HepG2 (cell line): ENCODE results near the gene CBX5. TPM values are rescaled to one million over a fixed set of nuclear protein-coding genes. Genes with fewer than 3 reads are reported as not detected.

Experiments used
- ATAC-seq: fragments of 200-7000 bp; cut with Tn5 transposase; 3 replicates; pipeline ENCODE4 v1.9.1; 2020; ENCODE audit warnings: mild to moderate bottlenecking, moderate library complexity
- BruUV-seq: library from RNA; stranded (reverse); fragments of 400-500 nt; replicated peaks from 2 replicates; lab custom pipeline; 2021; lab: Mats Ljungman, UMichigan
- CTCF ChIA-PET: fragments of 300-600 bp; formaldehyde crosslinking; extraction: SDS; loops from one replicate; lab custom pipeline; 2021; ENCODE audit warnings: low total read pairs, inconsistent platforms, low intra/inter-chr PET ratio; lab: Yijun Ruan, JAX
- POLR2A ChIA-PET: fragments of 350-600 bp; sonication (Branson Sonifier 250); formaldehyde crosslinking; loops from one replicate; lab custom pipeline; 2020; ENCODE audit warnings: antibody characterized with exemption, inconsistent platforms; lab: Yijun Ruan, JAX
- DNase-seq: peaks from one replicate; pipeline ENCODE4 v3.0.0-alpha.2; 2015; ENCODE audit warnings: low spot score
- FAIRE-seq: peaks from 3 replicates; lab custom pipeline; 2011; peaks lifted over from hg19 to GRCh38; lab: Jason Lieb, UNC
- H2AFZ ChIP-seq: one replicate; pipeline ENCODE4 v1.6.1; 2011; ENCODE audit warnings: low read length, inconsistent platforms
- H3K27ac ChIP-seq: fragments of 300-600 bp; 3 replicates; pipeline ENCODE4 v1.8.0; 2011; ENCODE audit warnings: mixed run types, mild to moderate bottlenecking, mixed read lengths, low read length, inconsistent platforms; ENCODE audit not compliant: insufficient read depth; ENCODE audit errors: extremely low read length
- H3K27me3 ChIP-seq, 2 experiments: fragments of 200-600 bp in 1 of 2; 2 replicates in 1 of 2; 3 replicates in 1 of 2; pipeline versions ENCODE4 v1.6.0 to v1.8.0; 2011; ENCODE audit warnings: low read length in 2 of 2, mild to moderate bottlenecking in 2 of 2, moderate library complexity in 2 of 2, inconsistent platforms in 1 of 2; ENCODE audit not compliant: insufficient read depth in 2 of 2, control insufficient read depth in 1 of 2
- H3K36me3 ChIP-seq, 2 experiments: fragments of 200-600 bp in 1 of 2; replicated peaks in 1 of 2; 2 replicates in 1 of 2; 3 replicates in 1 of 2; pipeline versions ENCODE4 v1.5.1 to v1.8.0; 2011; ENCODE audit warnings: low read length in 2 of 2, inconsistent platforms in 1 of 2; ENCODE audit not compliant: insufficient read depth in 2 of 2, control insufficient read depth in 1 of 2
- H3K4me1 ChIP-seq: 2 replicates; pipeline ENCODE4 v1.5.1; 2012; ENCODE audit warnings: low read length, inconsistent platforms; ENCODE audit not compliant: insufficient read depth
- H3K4me2 ChIP-seq: 2 replicates; pipeline ENCODE4 v1.6.0; 2011; ENCODE audit warnings: low read depth, low read length, inconsistent platforms
- H3K4me3 ChIP-seq, 3 experiments: fragments of 200-600 bp in 1 of 3; sonication (generic), shearing (Covaris generic) in 1 of 3; replicated peaks in 1 of 3; 2 replicates each; pipeline ENCODE4 v1.5.1; 2011 to 2016; ENCODE audit warnings: low read length in 3 of 3, inconsistent platforms in 2 of 3, low read depth in 2 of 3, mild to moderate bottlenecking in 2 of 3, control low read depth in 1 of 3, mixed read lengths in 1 of 3; ENCODE audit not compliant: insufficient read depth in 1 of 3
- H3K79me2 ChIP-seq: one replicate; pipeline ENCODE4 v1.6.1; 2011; ENCODE audit warnings: low read length, inconsistent platforms; ENCODE audit not compliant: insufficient read depth
- H3K9ac ChIP-seq: 2 replicates; pipeline ENCODE4 v1.6.0; 2011; ENCODE audit warnings: mild to moderate bottlenecking, low read depth, low read length, inconsistent platforms; ENCODE audit not compliant: insufficient read depth
- H3K9me3 ChIP-seq: 2 replicates; pipeline ENCODE4 v1.5.1; 2012; ENCODE audit warnings: mild to moderate bottlenecking, low read length
- H4K20me1 ChIP-seq: 2 replicates; pipeline ENCODE4 v1.6.0; 2011; ENCODE audit warnings: inconsistent platforms, mild to moderate bottlenecking, low read length, moderate library complexity; ENCODE audit not compliant: insufficient read depth
- CHD2 ChIP-seq: IDR thresholded peaks from 2 replicates; pipeline ENCODE4 v1.6.1; 2011; ENCODE audit warnings: low read depth, low read length, improper control_type of control experiment
- HMG20B ChIP-seq: conservative IDR thresholded peaks from 2 replicates; pipeline ENCODE4 v1.6.1; 2016; ENCODE audit warnings: missing genetic modification reagents, missing compliant biosample characterization
- UBTF ChIP-seq: sonication (generic); formaldehyde crosslinking; IDR thresholded peaks from 2 replicates; pipeline ENCODE4 v1.4.0; 2020; ENCODE audit warnings: mild to moderate bottlenecking, missing genetic modification reagents
- ZNF407 ChIP-seq: sonication (generic); formaldehyde crosslinking; IDR thresholded peaks from one replicate; pipeline ENCODE4 v1.5.1; 2020; ENCODE audit warnings: mild to moderate bottlenecking, missing genetic modification reagents; ENCODE audit errors: not compliant biosample characterization
- ZNF83 ChIP-seq: sonication (generic); formaldehyde crosslinking; IDR thresholded peaks from 2 replicates; pipeline ENCODE4 v1.4.0; 2020; ENCODE audit warnings: missing genetic modification reagents, mild to moderate bottlenecking, borderline replicate concordance
- WGBS: methylation state at CpG from one replicate; pipeline ENCODE4 v1.1.6; 2017; ENCODE audit warnings: low lambda C conversion rate; 5-methylcytosine and 5-hydroxymethylcytosine counted together
- in situ Hi-C: cut with HindIII; loops from 2 replicates; pipeline ENCODE4 v1.10.0; 2017; ENCODE audit warnings: low pct_unique_long_range_greater_than_20kb; ENCODE audit not compliant: extremely low pct_ligation_motif_present
- intact Hi-C: fragments of 100-400 bp; cut with micrococcal nuclease; formaldehyde crosslinking; loops from one replicate; pipeline ENCODE4 v1.10.0; 2022; ENCODE audit not compliant: unreplicated experiment
- polyA plus RNA-seq, 8 experiments: library from polyadenylated mRNA; depleted of rRNA in 3 of 8; stranded (reverse) in 7 of 8; unstranded in 1 of 8; fragments of >200 nt; fragmentation: Illumina TruSeq in 4 of 8; extraction: Trizol in 4 of 8; gene quantifications; 2 replicates each; pipeline versions ENCODE4 v1.2.1 to v1.2.3, GENCODE V29; 2011 to 2016; ENCODE audit warnings: low read depth in 4 of 8, missing spikeins in 1 of 8, mixed read lengths in 1 of 8; ENCODE audit not compliant: insufficient read depth in 1 of 8
- total RNA-seq, 5 experiments: library from RNA; depleted of rRNA; stranded (reverse); fragments of >200 nt; fragmentation: Illumina TruSeq; extraction: Trizol; gene quantifications; 2 replicates each; pipeline ENCODE4 v1.2.3, GENCODE V29; 2016; ENCODE audit warnings: low read depth in 1 of 5

The CBX5 gene
- total and polyA plus RNA-seq, 2 of the 13 experiments (the other 11 are each of a cell fraction or from before 2014, with no cell fraction given): 16.0 to 22.2 TPM

- ChIA-PET POLR2A (interaction anchor here (0.9 to 14.6 kb wide), 10 partner anchors 8 to 65 kb away, joined by 4 to 176 read pairs (median 8); partner anchors contain the start of genes CBX5, COPZ1 and HNRNPA1), CTCF (interaction anchor here (0.9 to 3.4 kb wide), 4 partner anchors 27 to 85 kb away, joined by 3 to 34 read pairs (median 16); partner anchors contain the start of gene COPZ1)
- Histone ChIP-seq H3K9me3 (no peaks in the 10 kb centered on the region), H3K79me2 (peaks cover 3% of the 10 kb centered on the region), H3K4me2 (peak overlapping the region; percentile 91), H2AFZ (peak overlapping the region; percentile 82), H3K36me3 (peaks cover 2 to 11% of the 10 kb centered on the region in 2 experiments; a peak in 2 of 5 replicates), H3K27me3 (no peaks in the 10 kb centered on the region), H3K9ac (peak overlapping the region; percentile 79), H3K4me3 (peak overlapping the region in 2 of 3 experiments; percentile 26 to 64; a peak in 3 of 6 replicates), H3K27ac (peak overlapping the region; percentile 89), H3K4me1 (peaks cover 57% of the 10 kb centered on the region), H4K20me1 (no peaks in the 10 kb centered on the region)
- ATAC-seq (peak; percentile 60), FAIRE-seq (peak; percentile 85), DNase-seq (peak; percentile 89)
- in situ Hi-C loops (no loop called here), intact Hi-C loops (loop anchor here (1.0 kb wide), 4 partner anchors 30 to 74 kb away; no protein-coding TSS in a partner anchor)
- no TSS peak for BruUV-seq
- WGBS: 8% methylated on average over 8 of the region's 9 CpGs
- TF ChIP-seq ZNF407 (CRISPR knock-in tag) (no peak), CHD2 (no peak), ZNF83 (CRISPR knock-in tag) (no peak), UBTF (CRISPR knock-in tag) (no peak), HMG20B (CRISPR knock-in tag) (no peak)
These were observed 14.4 kb upstream of the CBX5 start for GRCh38 chr12:54294152-54294952.
